Testis (tissue), 3 donors: ENCODE data around the gene SORD. TPM values are rescaled to one million over a fixed set of nuclear protein-coding genes. Genes with fewer than 3 reads are reported as not detected.
"Not testable (repeated sequence)": the region's sequence is repeated elsewhere in the genome, so short reads cannot be mapped to it uniquely, and the experiment has no call there.

Source experiments
- DNase-seq: peaks from one replicate; pipeline ENCODE4 v3.0.0-alpha.2; 2019
- H3K27ac ChIP-seq, 2 donors: fragments of 200-600 bp; sonication (generic); one replicate each; pipeline ENCODE4 v1.5.1; 2019
- H3K27me3 ChIP-seq: fragments of 200-600 bp; sonication (generic); one replicate; pipeline ENCODE4 v1.5.1; 2019
- H3K36me3 ChIP-seq: fragments of 200-600 bp; sonication (generic); one replicate; pipeline ENCODE4 v1.5.1; 2017; ENCODE audit warnings: low read depth; ENCODE audit errors: missing control alignments
- H3K4me1 ChIP-seq: fragments of 200-600 bp; sonication (generic); one replicate; pipeline ENCODE4 v1.5.1; 2019
- H3K4me3 ChIP-seq, 2 donors: fragments of 200-600 bp; sonication (generic); one replicate each; pipeline ENCODE4 v1.5.1; 2017 to 2019
- H3K9me3 ChIP-seq: fragments of 200-600 bp; sonication (generic); one replicate; pipeline ENCODE4 v1.5.1; 2017
- CTCF ChIP-seq, 3 experiments: fragments of 450-650 bp in 2 of 3; fragments of 200-600 bp in 1 of 3; sonication (generic) in 1 of 3; IDR thresholded peaks; one replicate each; pipeline ENCODE4 v1.5.1; 2016 to 2019; ENCODE audit warnings: antibody characterized with exemption in 3 of 3, mild to moderate bottlenecking in 2 of 3, moderate library complexity in 1 of 3
- POLR2A ChIP-seq: fragments of 450-650 bp; IDR thresholded peaks from one replicate; pipeline ENCODE4 v1.6.1; 2017; ENCODE audit warnings: antibody characterized with exemption, mild to moderate bottlenecking, moderate library complexity
- WGBS, 2 donors: methylation state at CpG; one replicate each; pipeline ENCODE4 v1.1.5; 2018; 5-methylcytosine and 5-hydroxymethylcytosine counted together
- intact Hi-C: fragments of 100-400 bp; cut with DNase I; formaldehyde crosslinking; loops from one replicate; pipeline ENCODE4 v1.15.1; 2023; ENCODE audit warnings: low total_unique reads
- polyA plus RNA-seq: library from polyadenylated mRNA; stranded (reverse); fragments of 350-450 nt; fragmentation: Illumina TruSeq; extraction: RNeasy Lipid Tissue Mini Kit (QIAGEN cat#74804); gene quantifications from one replicate; pipeline ENCODE4 v1.2.3, GENCODE V29; 2014; ENCODE audit warnings: low read depth, low replicate concordance; ENCODE audit not compliant: insufficient read depth
- total RNA-seq, 2 donors: library from RNA; depleted of rRNA; stranded (reverse); fragments of >200 nt; gene quantifications; one replicate each; pipeline ENCODE4 v1.2.3, GENCODE V29; 2016

Gene SORD
- total and polyA plus RNA-seq, 3 donors from 2014 or later: 21.4 to 34.1 (median 33.7) TPM

GRCh38 chr15:45099549-45100165 lies 76.7 kb downstream of the SORD start:
- Histone ChIP-seq H3K4me1 (no peaks in the 10 kb centered on the region), H3K9me3 (no peaks in the 10 kb centered on the region), H3K36me3 (no peaks in the 10 kb centered on the region), H3K27ac (no peak overlapping the region), H3K4me3 (no peak overlapping the region), H3K27me3 (no peaks in the 10 kb centered on the region)
- no peak for DNase-seq
- intact Hi-C loops: no loop called here
- WGBS, 2 donors: 90% methylated on average over 23 of the region's 23 CpGs
- TF ChIP-seq CTCF (IDR thresholded peaks at IDR 0.05) (no peak), POLR2A (no peak)

- no peak for DNase-seq
- TF ChIP-seq CTCF (IDR thresholded peaks at IDR 0.05) (no peak), POLR2A (no peak)
- Histone ChIP-seq H3K27ac (no peak overlapping the region), H3K4me3 (no peak overlapping the region), H3K9me3 (no peaks in the 10 kb centered on the region), H3K27me3 (no peaks in the 10 kb centered on the region), H3K4me1 (no peaks in the 10 kb centered on the region), H3K36me3 (no peaks in the 10 kb centered on the region)
- intact Hi-C loops: no loop called here
- WGBS, 2 donors: 71 to 79% methylated on average over 7 of the region's 7 CpGs
These were observed 78.1 kb downstream of the SORD start for GRCh38 chr15:45100884-45101625.

DNA sequence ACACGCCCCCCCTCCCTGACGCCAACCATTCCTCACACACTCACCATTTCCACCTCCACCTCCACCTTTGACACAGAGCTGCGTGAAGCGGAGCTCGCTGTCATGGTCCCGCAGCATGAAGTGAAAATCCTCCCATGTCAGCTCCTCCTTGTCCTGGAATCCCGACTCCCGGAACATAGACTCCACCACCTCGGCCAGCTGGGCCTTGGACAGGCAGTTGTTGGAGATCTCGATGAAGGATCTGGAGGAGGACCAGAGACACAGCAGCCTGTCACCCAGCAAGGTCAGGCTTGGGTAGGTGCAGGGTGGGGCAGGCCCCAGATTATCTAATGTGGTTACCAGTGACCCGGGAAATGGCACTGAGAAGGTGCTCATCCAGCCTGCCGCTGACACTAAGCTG lies 78.8 kb downstream of the SORD start:
- WGBS, 2 donors: 89 to 93% methylated on average over 9 to 12 of the region's 12 CpGs
- Histone ChIP-seq H3K36me3 (no peaks in the 10 kb centered on the region), H3K27me3 (no peaks in the 10 kb centered on the region), H3K4me3 (no peak overlapping the region), H3K9me3 (no peaks in the 10 kb centered on the region), H3K27ac (no peak overlapping the region), H3K4me1 (no peaks in the 10 kb centered on the region)
- TF ChIP-seq CTCF (IDR thresholded peaks at IDR 0.05) (no peak), POLR2A (no peak)
- no peak for DNase-seq
- intact Hi-C loops: no loop called here

DNA sequence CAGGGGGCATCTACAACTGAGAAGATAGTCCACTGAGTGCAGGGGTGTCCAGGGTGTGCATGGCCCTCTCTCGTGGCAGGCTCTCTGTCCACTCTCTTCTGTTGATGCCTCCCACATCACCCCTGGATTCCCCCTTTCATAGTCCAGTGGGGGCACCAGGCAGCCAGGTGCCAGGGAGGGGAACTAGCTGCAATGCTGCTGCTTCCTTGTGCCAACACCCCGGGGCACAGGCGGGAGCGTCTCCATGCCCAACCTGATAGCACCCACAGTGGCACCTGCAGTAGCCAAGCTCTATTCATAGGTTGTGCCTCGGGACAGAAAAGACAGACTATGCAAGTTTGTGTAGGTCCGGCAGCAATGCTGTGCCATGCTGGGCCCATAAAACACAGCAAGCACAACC lies 79.2 kb downstream of the SORD start:
- Histone ChIP-seq H3K9me3 (no peaks in the 10 kb centered on the region), H3K27ac (no peak overlapping the region), H3K27me3 (no peaks in the 10 kb centered on the region), H3K4me1 (no peaks in the 10 kb centered on the region), H3K4me3 (no peak overlapping the region), H3K36me3 (no peaks in the 10 kb centered on the region)
- TF ChIP-seq POLR2A: no peak
- no peak for TF ChIP-seq CTCF (IDR thresholded peaks at IDR 0.05)
- intact Hi-C loops: no loop called here
- 91 to 92% methylated on average over 5 to 6 of the region's 6 CpGs for WGBS, 2 donors
- no peak for DNase-seq

DNA sequence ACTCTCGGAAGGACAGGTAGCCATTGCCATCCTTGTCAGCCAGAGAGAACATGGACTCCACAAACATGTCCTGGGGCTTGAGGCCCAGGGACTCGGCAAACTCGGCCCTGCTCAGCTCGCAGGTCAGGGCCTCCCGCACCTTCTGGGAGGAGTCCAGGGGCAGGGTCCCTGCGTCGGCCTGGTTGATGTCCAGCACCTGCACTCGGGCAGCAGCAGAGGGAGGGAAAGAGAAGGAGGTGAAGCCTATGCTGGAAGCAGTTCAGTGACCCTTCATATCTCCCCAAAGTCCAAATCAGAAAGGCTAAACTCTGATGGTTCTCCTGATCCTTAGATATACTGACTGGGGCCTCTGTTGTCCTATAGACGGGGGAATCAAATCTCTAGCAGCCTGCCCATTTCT lies 81.2 kb downstream of the SORD start:
- 86 to 88% methylated on average over 5 to 9 of the region's 9 CpGs for WGBS, 2 donors
- H3K9me3 ChIP-seq, intact Hi-C loops, H3K4me1 ChIP-seq, H3K27me3 ChIP-seq, H3K27ac ChIP-seq, H3K4me3 ChIP-seq, DNase-seq, H3K36me3 ChIP-seq: not testable (repeated sequence)
